NCI-H2107 (cell line): ENCODE data around the gene ARGLU1.

ENCODE experiments used
- DNase-seq: peaks from one replicate; lab custom pipeline; 2025; lab: John Stamatoyannopoulos, UW

The ARGLU1 gene

GRCh38 chr13:106586648-106587166 lies 18.8 kb upstream of the ARGLU1 start:
- no peak for DNase-seq

GRCh38 chr13:106581225-106581624 lies 13.3 kb upstream of the ARGLU1 start:
- no peak for DNase-seq

- no peak for DNase-seq
Observed at GRCh38 chr13:106575896-106576295, 8.0 kb upstream of the ARGLU1 start.

GRCh38 chr13:106573868-106574267 lies 5.9 kb upstream of the ARGLU1 start:
- DNase-seq = no peak

GRCh38 chr13:106573284-106573846 lies 5.4 kb upstream of the ARGLU1 start:
- DNase-seq = no peak

GRCh38 chr13:106570299-106570852 lies 2.4 kb upstream of the ARGLU1 start:
- no peak for DNase-seq

- no peak for DNase-seq
Observed at GRCh38 chr13:106569233-106570095, 1.5 kb upstream of the ARGLU1 start.

GRCh38 chr13:106568299-106569003 lies 514 bp upstream of the ARGLU1 start:
- DNase-seq = no peak

GRCh38 chr13:106566641-106567473 lies 1.1 kb downstream of the ARGLU1 start:
- DNase-seq = no peak

GRCh38 chr13:106565127-106565775 lies 2.7 kb downstream of the ARGLU1 start:
- no peak for DNase-seq

- DNase-seq = no peak
Observed at GRCh38 chr13:106562301-106562700, 5.6 kb downstream of the ARGLU1 start.

- no peak for DNase-seq
Observed at GRCh38 chr13:106561551-106562170, 6.3 kb downstream of the ARGLU1 start.

- DNase-seq = no peak
Observed at GRCh38 chr13:106560821-106561220, 7.1 kb downstream of the ARGLU1 start.

- no peak for DNase-seq
Observed at GRCh38 chr13:106558527-106558926, 9.4 kb downstream of the ARGLU1 start.

- DNase-seq = no peak
Observed at GRCh38 chr13:106555631-106556328, 12.2 kb downstream of the ARGLU1 start.

- no peak for DNase-seq
Observed at GRCh38 chr13:106551751-106552150, 16.2 kb downstream of the ARGLU1 start.

GRCh38 chr13:106551350-106551749 lies 16.6 kb downstream of the ARGLU1 start:
- no peak for DNase-seq

- no peak for DNase-seq
Observed at GRCh38 chr13:106550570-106551135, 17.3 kb downstream of the ARGLU1 start.

- no peak for DNase-seq
Observed at GRCh38 chr13:106548064-106548696, 19.8 kb downstream of the ARGLU1 start.
